ENCODE data around the gene RTL1. TPM values are rescaled to one million over a fixed set of nuclear protein-coding genes. Genes with fewer than 3 reads are reported as not detected.

The RTL1 gene
- total and polyA plus RNA-seq, 7 donors, result not detected

- 88 to 91% methylated on average over 17 of the region's 17 CpGs for WGBS, 2 donors
- no peaks in the 10 kb centered on the region for H3K36me3 ChIP-seq
- H3K27ac ChIP-seq, result no peak overlapping the region
- H3K9me3 ChIP-seq, result no peaks in the 10 kb centered on the region
- peaks cover 0 to 13% (median 0%) of the 10 kb centered on the region in 3 donors for H3K27me3 ChIP-seq
- H3K4me3 ChIP-seq, result no peak overlapping the region
- intact Hi-C loops (cut with DNase I), result no loop called here
- TF ChIP-seq, protein P1, sequence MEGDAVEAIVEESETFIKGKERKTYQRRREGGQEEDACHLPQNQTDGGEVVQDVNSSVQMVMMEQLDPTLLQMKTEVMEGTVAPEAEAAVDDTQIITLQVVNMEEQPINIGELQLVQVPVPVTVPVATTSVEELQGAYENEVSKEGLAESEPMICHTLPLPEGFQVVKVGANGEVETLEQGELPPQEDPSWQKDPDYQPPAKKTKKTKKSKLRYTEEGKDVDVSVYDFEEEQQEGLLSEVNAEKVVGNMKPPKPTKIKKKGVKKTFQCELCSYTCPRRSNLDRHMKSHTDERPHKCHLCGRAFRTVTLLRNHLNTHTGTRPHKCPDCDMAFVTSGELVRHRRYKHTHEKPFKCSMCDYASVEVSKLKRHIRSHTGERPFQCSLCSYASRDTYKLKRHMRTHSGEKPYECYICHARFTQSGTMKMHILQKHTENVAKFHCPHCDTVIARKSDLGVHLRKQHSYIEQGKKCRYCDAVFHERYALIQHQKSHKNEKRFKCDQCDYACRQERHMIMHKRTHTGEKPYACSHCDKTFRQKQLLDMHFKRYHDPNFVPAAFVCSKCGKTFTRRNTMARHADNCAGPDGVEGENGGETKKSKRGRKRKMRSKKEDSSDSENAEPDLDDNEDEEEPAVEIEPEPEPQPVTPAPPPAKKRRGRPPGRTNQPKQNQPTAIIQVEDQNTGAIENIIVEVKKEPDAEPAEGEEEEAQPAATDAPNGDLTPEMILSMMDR (IDR thresholded peaks at IDR 0.05), result no peak
- TF ChIP-seq POLR2A (IDR thresholded peaks at IDR 0.05) (no peak), EP300 (IDR thresholded peaks at IDR 0.05) (no peak), POLR2AphosphoS5 (IDR thresholded peaks at IDR 0.05) (no peak)
- peaks cover 0 to 13% (median 5%) of the 10 kb centered on the region in 4 donors for H3K4me1 ChIP-seq
- peak; percentile 42 for DNase-seq
Measured at GRCh38 chr14:100892496-100893227, 10.9 kb downstream of the RTL1 start.

DNA sequence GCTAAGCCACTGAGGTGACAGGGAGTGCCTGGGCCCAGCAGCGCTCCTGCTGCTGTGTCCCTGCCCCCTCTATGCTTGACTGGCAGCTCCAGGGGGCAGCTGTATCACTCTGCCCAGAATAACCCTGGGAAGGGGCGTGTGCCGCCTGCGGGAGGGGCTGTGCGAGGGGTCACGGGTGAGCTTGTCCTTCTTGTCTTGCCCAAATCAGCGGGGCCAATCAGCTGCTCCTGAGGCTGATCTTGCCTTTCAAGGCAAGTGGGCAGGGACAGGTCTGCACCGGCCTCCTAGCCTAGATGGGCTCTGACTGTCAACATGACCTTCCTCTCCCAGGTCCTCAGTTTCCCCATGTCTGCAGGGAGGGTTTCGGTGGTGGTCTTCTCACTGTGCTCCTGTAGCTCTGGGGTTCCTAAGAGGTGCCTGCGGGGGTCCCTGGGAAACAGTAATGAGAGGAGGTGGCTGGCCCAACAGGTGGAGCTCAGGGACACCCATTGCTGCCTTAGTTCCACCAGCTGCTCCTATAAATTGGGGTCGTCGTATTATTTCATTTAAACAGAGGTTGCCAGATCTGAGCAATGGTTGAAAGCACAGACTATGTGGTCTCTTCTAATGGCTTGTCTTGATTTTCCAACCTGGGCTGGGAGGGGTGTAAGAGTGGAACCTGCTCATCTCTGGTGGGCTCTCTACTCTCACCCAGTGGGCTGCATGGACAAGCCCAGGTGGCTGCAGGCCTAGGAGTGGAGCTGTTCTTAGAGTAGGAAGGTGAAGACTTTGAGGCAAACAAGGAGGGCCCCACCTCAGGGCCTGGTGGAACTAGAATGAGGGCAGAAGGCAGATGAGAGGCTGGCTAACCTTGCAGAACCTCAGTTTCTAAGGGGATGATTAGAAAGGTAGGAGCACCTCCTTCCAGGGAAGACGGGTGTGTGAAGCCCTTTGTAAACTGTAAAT, 11.7 kb downstream of the RTL1 start:
- WGBS, 2 donors, result 82 to 92% methylated on average over 13 of the region's 13 CpGs
- DNase-seq, result peak; percentile 29
- H3K4me1 ChIP-seq, result peaks cover 0 to 14% (median 8%) of the 10 kb centered on the region in 4 donors

GRCh38 chr14:100891051-100891450, 12.5 kb downstream of the RTL1 start:
- peaks cover 0 to 1% (median 0%) of the 10 kb centered on the region in 3 donors for H3K27me3 ChIP-seq
- H3K27ac ChIP-seq, result no peak overlapping the region
- peak; percentile 56 for DNase-seq
- 86 to 94% methylated on average over 10 of the region's 10 CpGs for WGBS, 2 donors
- H3K4me1 ChIP-seq, result peaks cover 0 to 14% (median 8%) of the 10 kb centered on the region in 4 donors
- no peaks in the 10 kb centered on the region for H3K36me3 ChIP-seq
- no peak overlapping the region for H3K4me3 ChIP-seq
- H3K9me3 ChIP-seq, result no peaks in the 10 kb centered on the region
- intact Hi-C loops (cut with DNase I), result no loop called here
- TF ChIP-seq EP300 (IDR thresholded peaks at IDR 0.05) (no peak), POLR2A (IDR thresholded peaks at IDR 0.05) (no peak), POLR2AphosphoS5 (IDR thresholded peaks at IDR 0.05) (no peak)
- TF ChIP-seq, protein P1 (IDR thresholded peaks at IDR 0.05), result no peak

More for the DNA sequence above, 11.7 kb downstream of the RTL1 start:
- no peaks in the 10 kb centered on the region for H3K9me3 ChIP-seq
- intact Hi-C loops (cut with DNase I), result no loop called here
- H3K36me3 ChIP-seq, result no peaks in the 10 kb centered on the region
- H3K4me3 ChIP-seq, result no peak overlapping the region
- no peak for TF ChIP-seq EP300 (IDR thresholded peaks at IDR 0.05)
- TF ChIP-seq POLR2A (IDR thresholded peaks at IDR 0.05), result no peak
- TF ChIP-seq, protein P1 (IDR thresholded peaks at IDR 0.05), result no peak
- no peak for TF ChIP-seq POLR2AphosphoS5 (IDR thresholded peaks at IDR 0.05)
- peaks cover 0 to 8% (median 0%) of the 10 kb centered on the region in 3 donors for H3K27me3 ChIP-seq
- no peak overlapping the region for H3K27ac ChIP-seq

- Histone ChIP-seq H3K4me3 (no peak overlapping the region), H3K27me3 (no peaks in the 10 kb centered on the region), H3K27ac (no peak overlapping the region), H3K9me3 (no peaks in the 10 kb centered on the region), H3K36me3 (no peaks in the 10 kb centered on the region), H3K4me1 (peaks cover 0 to 14% (median 8%) of the 10 kb centered on the region in 4 donors)
- 85 to 88% methylated on average over 8 of the region's 8 CpGs for WGBS, 2 donors
- DNase-seq, result peak; percentile 36
- TF ChIP-seq, protein P1 (IDR thresholded peaks at IDR 0.05), result no peak
- TF ChIP-seq POLR2AphosphoS5 (IDR thresholded peaks at IDR 0.05) (no peak), EP300 (IDR thresholded peaks at IDR 0.05) (no peak), POLR2A (IDR thresholded peaks at IDR 0.05) (no peak)
- intact Hi-C loops (cut with DNase I), result no loop called here
Measured at GRCh38 chr14:100890061-100890850, 13.3 kb downstream of the RTL1 start.
